Measurements from ENCODE around the gene MRPL30.

Gene MRPL30

GRCh38 chr2:99152199-99152895 is 28.6 kb upstream of the MRPL30 start:
- no peak for TF ChIP-seq CTCF (IDR thresholded peaks at IDR 0.05)

DNA sequence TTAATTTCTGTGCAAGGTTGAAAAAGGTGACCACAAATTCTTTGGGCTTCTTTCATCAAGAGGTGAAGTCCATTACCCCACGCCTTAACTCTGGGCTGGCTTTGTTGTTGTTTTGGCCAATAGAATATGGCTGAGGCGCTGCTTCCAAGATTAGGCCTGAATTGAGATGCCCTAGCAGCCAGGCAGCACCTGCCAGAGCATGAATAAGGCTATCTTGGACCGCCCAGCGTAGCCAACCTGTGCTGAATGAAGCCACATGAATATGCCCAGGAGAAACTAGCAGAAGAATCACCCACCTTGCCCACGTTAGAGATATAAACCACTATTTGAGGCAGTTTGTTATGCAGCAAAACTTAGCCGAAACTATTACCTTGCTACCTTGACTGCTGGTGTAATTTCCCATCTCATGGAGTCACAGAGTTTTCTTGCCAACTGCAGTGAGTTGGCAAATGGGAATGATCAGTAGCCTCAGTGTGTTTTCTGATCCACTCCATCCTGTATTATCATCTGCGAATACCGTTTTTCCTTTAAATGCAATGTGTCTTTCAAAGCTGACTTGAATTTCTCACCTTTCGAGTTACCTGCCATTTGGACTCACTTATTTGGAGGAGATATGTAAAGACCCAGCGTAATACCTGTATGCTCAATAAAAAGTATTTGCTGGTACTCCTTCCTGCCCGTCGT is 26.9 kb upstream of the MRPL30 start:
- TF ChIP-seq CTCF (IDR thresholded peaks at IDR 0.05) = no peak

DNA sequence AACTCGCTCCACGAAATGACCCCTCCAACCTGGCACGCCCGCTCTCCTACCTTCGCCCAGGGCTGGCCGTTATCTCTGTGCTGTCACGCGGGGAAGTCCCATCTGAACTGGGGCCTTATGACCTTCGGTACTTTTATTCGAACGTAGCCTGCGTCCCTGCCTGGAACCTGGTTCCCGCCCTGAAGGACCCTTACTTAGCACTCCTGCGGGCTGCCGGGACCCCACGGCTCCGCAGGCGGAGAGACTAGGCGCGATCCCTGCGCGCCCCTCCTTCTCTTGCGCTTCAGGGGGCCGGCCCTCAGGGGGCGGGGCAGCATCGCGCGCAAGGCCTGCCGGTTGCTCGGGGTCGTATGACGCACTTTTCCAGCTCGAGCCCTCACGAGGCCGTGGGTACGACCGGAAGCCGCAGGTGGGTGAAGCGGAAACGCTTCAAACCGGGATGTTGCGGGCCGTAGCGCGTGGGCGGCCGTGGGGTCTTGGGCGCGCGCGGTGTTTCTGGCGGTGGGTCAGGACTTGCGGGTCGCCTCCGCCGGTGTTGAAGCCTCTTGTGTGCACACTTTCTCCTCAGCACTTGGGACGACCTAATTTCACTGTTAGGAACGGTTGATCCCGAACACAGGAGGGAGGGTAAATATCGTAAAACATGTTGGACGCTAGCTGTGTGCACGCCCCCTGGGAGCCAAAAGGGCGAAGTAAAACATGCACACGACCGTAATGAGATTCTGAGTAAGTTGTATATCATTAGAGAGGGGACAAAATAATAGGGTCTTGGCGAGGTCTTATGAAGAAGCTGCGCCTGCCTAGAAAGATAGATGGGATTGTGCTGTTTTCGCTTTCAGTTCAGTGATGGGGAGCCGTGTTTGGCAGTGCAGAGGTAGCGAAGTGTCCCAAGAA is 26.1 kb upstream of the MRPL30 start, which contains the start of the genes LIPT1 and TSGA10:
LIPT1 (plus strand) TSS at position 325 of the 894 bp plus-strand sequence. CDS start 6,991 bp downstream, outside the sequence.
TSGA10 (minus strand) TSS at position 300 of the 894 bp plus-strand sequence. CDS start 45,503 bp downstream, outside the sequence.
- TF ChIP-seq CTCF (IDR thresholded peaks at IDR 0.05) = no peak

GRCh38 chr2:99156891-99157290 is 24.1 kb upstream of the MRPL30 start:
- no peak for TF ChIP-seq CTCF (IDR thresholded peaks at IDR 0.05)

DNA sequence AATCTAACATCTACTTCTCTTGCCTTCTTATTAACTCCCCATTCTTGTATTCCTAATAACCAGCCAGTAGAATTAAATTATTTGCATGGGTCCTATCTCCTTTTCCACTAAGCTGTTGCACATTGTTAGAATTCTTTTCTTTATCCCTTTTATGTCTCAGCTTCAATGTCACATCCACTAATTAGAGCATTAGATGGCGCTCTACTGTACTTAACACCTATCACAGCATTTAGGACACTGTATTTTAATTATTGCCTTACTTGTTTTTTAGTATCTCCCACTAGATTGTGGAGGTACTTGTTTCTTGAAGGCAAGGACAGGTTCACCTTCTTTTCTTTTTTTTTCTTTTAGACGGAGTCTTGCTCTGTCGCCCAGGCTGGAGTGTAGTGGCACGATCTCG is 22.4 kb upstream of the MRPL30 start:
- no peak for TF ChIP-seq CTCF (IDR thresholded peaks at IDR 0.05)

- TF ChIP-seq CTCF (IDR thresholded peaks at IDR 0.05) = no peak
Measured at GRCh38 chr2:99159594-99159993, 21.4 kb upstream of the MRPL30 start.

DNA sequence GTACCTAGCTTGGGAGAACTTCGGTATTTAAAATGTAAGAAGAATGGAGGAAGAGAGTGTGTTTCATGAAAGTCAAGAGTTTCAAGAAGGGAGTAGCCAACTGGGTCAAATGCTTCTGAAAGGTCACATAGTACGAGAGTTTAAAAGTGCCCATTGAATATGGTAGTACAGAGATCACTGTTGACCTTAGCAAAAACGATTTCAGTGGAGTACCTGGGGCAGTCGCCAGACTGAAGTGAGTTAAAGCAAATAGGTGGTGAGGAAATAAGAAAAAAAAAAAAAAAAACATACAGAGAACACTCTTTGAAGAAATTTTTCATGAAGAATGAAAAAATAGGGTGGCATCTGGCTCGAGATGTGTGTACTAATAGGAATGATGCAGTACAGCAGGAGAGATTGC is 14.8 kb upstream of the MRPL30 start:
- TF ChIP-seq CTCF (IDR thresholded peaks at IDR 0.05) = no peak

Measured in LNCAP (cell line).